ENCODE results near the gene HS3ST5. TPM values are rescaled to one million over a fixed set of nuclear protein-coding genes. Genes with fewer than 3 reads are reported as not detected.
A peak's percentile ranks its signal among the peaks of the same experiment; 100 is the strongest.

HS3ST5 gene
- total and polyA plus RNA-seq, 8 donors: 0.08 to 0.26 (median 0.11) TPM; not detected in 4

GRCh38 chr6:114170958-114171387 is 171.8 kb downstream of the HS3ST5 start:
- 30 to 40% methylated on average over 1 of the region's 1 CpG for WGBS, 2 donors
- no peak overlapping the region for H3K4me3 ChIP-seq
- H3K27ac ChIP-seq: no peak overlapping the region
- TF ChIP-seq, protein P1, sequence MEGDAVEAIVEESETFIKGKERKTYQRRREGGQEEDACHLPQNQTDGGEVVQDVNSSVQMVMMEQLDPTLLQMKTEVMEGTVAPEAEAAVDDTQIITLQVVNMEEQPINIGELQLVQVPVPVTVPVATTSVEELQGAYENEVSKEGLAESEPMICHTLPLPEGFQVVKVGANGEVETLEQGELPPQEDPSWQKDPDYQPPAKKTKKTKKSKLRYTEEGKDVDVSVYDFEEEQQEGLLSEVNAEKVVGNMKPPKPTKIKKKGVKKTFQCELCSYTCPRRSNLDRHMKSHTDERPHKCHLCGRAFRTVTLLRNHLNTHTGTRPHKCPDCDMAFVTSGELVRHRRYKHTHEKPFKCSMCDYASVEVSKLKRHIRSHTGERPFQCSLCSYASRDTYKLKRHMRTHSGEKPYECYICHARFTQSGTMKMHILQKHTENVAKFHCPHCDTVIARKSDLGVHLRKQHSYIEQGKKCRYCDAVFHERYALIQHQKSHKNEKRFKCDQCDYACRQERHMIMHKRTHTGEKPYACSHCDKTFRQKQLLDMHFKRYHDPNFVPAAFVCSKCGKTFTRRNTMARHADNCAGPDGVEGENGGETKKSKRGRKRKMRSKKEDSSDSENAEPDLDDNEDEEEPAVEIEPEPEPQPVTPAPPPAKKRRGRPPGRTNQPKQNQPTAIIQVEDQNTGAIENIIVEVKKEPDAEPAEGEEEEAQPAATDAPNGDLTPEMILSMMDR (IDR thresholded peaks at IDR 0.05): no peak
- intact Hi-C loops (cut with DNase I): no loop called here
- no peaks in the 10 kb centered on the region for H3K36me3 ChIP-seq
- H3K4me1 ChIP-seq: peaks cover 8 to 22% (median 9%) of the 10 kb centered on the region in 3 donors
- H3K27me3 ChIP-seq: no peaks in the 10 kb centered on the region
- DNase-seq (no peak), FAIRE-seq (no peak), ATAC-seq (no peak)
- no peaks in the 10 kb centered on the region for H3K9me3 ChIP-seq

- H3K36me3 ChIP-seq: no peaks in the 10 kb centered on the region
- intact Hi-C loops (cut with DNase I): no loop called here
These were observed 172.5 kb downstream of the HS3ST5 start for GRCh38 chr6:114170372-114170771.

DNA sequence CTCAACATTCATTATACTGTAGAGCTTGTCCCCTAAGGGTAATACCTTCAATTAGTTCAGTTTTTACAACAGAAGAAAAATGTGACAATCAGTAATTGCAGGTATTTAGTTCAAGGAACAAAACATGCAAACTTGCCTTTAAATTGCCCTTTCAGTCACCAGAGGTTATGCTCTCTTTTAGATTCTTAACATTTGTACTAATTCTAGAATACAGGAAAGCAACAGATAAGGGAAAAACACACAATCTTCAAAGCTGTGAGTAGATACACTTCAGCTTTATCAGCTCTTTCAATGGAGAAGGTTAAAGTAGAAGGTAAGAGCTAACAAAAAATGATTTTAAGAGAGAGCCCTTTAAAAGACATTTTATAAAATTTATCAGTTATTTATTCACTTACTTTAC is 173.1 kb downstream of the HS3ST5 start:
- DNase-seq (no peak), ATAC-seq (no peak), FAIRE-seq (no peak)
- H3K4me3 ChIP-seq: no peak overlapping the region
- no peaks in the 10 kb centered on the region for H3K27me3 ChIP-seq
- H3K9me3 ChIP-seq: no peaks in the 10 kb centered on the region
- no peaks in the 10 kb centered on the region for H3K36me3 ChIP-seq
- H3K4me1 ChIP-seq: peaks cover 8 to 24% (median 9%) of the 10 kb centered on the region in 3 donors
- H3K27ac ChIP-seq: no peak overlapping the region
- TF ChIP-seq, protein P1 (IDR thresholded peaks at IDR 0.05): no peak
- intact Hi-C loops (cut with DNase I): no loop called here

More at GRCh38 chr6:114170372-114170771, 172.5 kb downstream of the HS3ST5 start:
- peaks cover 8 to 22% (median 9%) of the 10 kb centered on the region in 3 donors for H3K4me1 ChIP-seq
- ATAC-seq (no peak), FAIRE-seq (no peak), DNase-seq (no peak)
- no peak overlapping the region for H3K4me3 ChIP-seq
- H3K27ac ChIP-seq: no peak overlapping the region
- no peaks in the 10 kb centered on the region for H3K9me3 ChIP-seq
- 45 to 50% methylated on average over 3 of the region's 3 CpGs for WGBS, 2 donors
- no peaks in the 10 kb centered on the region for H3K27me3 ChIP-seq
- TF ChIP-seq, protein P1 (IDR thresholded peaks at IDR 0.05): no peak

DNA sequence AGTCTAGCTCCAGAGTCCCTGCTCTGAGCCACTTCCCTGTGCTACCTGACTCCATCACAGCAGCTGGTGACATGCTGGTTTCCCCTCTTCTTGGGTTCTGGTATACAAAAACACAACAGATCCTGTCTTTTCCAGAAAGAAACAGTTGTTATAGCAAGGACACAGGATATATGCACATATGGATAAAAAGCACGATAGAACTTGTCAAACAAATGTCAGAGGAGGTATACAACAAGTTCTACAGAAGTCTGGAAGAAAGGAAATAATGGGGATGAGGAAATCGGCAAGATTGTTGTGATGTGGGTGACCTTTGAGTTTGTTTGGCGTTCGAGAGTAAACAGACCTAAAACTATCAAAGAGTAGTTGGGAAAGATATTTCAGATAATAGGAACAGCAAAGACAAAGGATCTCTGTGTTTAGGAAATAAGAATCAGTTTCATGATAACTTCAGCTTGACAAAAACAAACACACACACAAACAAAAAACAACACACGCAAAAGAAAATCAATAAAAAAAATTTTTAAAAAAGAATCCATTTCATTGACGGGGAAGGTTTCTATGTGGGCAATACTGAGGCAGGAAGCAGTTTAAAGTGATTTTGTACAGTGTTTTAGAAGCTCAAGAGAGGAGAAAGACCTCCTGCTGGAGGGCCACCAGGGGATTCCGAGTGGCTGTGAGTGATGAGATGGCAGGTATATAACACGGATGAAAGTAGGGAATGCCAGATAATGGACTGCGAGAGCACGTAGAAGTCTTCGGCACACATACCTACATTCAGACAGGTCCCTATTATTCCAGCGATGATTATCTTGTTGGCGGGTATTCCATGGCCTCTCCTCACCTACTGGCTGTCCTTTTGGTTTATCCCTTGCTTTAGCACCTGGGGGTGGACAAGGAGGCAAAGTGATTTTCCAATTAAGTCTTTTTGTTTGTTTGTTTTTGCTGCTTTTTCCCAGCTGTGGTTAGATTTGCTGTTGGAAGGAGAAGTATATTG is 174.9 kb downstream of the HS3ST5 start:
- ATAC-seq (peak in 1 of 4 donors; percentile 38), DNase-seq (no peak), FAIRE-seq (no peak)
- H3K4me3 ChIP-seq: no peak overlapping the region
- 50 to 52% methylated on average over 13 of the region's 13 CpGs for WGBS, 2 donors
- intact Hi-C loops (cut with DNase I): no loop called here
- no peaks in the 10 kb centered on the region for H3K36me3 ChIP-seq
- H3K27ac ChIP-seq: no peak overlapping the region
- H3K4me1 ChIP-seq: peaks cover 9 to 30% (median 14%) of the 10 kb centered on the region in 3 donors
- no peaks in the 10 kb centered on the region for H3K27me3 ChIP-seq
- TF ChIP-seq, protein P1 (IDR thresholded peaks at IDR 0.05): no peak
- H3K9me3 ChIP-seq: no peaks in the 10 kb centered on the region

- H3K27ac ChIP-seq: no peak overlapping the region
- no peaks in the 10 kb centered on the region for H3K27me3 ChIP-seq
- intact Hi-C loops (cut with DNase I): no loop called here
- DNase-seq: no peak
- TF ChIP-seq, protein P1 (IDR thresholded peaks at IDR 0.05): no peak
- peaks cover 14 to 21% (median 14%) of the 10 kb centered on the region in 3 donors for H3K4me1 ChIP-seq
- FAIRE-seq: no peak
- no peaks in the 10 kb centered on the region for H3K9me3 ChIP-seq
- H3K4me3 ChIP-seq: no peak overlapping the region
- ATAC-seq: peak in 3 of 4 donors; percentile 16 to 55 (median 47)
- H3K36me3 ChIP-seq: no peaks in the 10 kb centered on the region
These were observed 178.6 kb downstream of the HS3ST5 start for GRCh38 chr6:114164207-114164606.
